Measurements from ENCODE around the gene DGCR2.

DNA sequence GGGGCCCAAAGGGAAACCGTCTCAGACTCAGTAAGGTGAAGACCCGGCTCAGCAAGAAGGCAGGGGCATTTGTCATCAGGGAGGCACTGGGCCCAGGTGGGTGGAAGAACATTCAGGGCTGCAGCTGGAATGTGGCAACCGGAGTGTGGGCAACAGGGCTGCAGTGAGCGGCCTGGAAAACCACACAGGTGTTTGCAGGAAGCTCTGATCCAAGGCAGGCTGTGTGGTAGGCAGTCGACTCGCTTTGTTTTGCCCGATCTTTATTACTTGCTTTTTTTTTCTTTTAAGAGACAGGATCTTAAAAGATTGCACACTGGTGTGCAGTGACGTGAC is 82.8 kb downstream of the DGCR2 start:
- no peak for TF ChIP-seq MAX (IDR thresholded peaks at IDR 0.05)
- TF ChIP-seq TAF1 (IDR thresholded peaks at IDR 0.05; ENCODE audit: low read depth): no peak
- TF ChIP-seq CEBPB (IDR thresholded peaks at IDR 0.05): no peak
- no peak for TF ChIP-seq REST (IDR thresholded peaks at IDR 0.05; ENCODE audit: low read depth)
- TF ChIP-seq YY1 (IDR thresholded peaks at IDR 0.05; ENCODE audit: low read depth): no peak
- no peak for TF ChIP-seq NFIC (IDR thresholded peaks at IDR 0.05)
- TF ChIP-seq ZBTB7A (IDR thresholded peaks at IDR 0.05; ENCODE audit: low read depth): no peak
- TF ChIP-seq RAD21 (IDR thresholded peaks at IDR 0.05; ENCODE audit: low read depth): no peak
- no peak for TF ChIP-seq CREB1 (IDR thresholded peaks at IDR 0.05; ENCODE audit: low read depth)
